ENCODE measurements around the gene CHPF2. TPM values are rescaled to one million over a fixed set of nuclear protein-coding genes. Genes with fewer than 3 reads are reported as not detected.
A peak's percentile ranks its signal among the peaks of the same experiment; 100 is the strongest.

The CHPF2 gene
- total RNA-seq, 1 experiment from 2014 or later = 44.0 TPM

DNA sequence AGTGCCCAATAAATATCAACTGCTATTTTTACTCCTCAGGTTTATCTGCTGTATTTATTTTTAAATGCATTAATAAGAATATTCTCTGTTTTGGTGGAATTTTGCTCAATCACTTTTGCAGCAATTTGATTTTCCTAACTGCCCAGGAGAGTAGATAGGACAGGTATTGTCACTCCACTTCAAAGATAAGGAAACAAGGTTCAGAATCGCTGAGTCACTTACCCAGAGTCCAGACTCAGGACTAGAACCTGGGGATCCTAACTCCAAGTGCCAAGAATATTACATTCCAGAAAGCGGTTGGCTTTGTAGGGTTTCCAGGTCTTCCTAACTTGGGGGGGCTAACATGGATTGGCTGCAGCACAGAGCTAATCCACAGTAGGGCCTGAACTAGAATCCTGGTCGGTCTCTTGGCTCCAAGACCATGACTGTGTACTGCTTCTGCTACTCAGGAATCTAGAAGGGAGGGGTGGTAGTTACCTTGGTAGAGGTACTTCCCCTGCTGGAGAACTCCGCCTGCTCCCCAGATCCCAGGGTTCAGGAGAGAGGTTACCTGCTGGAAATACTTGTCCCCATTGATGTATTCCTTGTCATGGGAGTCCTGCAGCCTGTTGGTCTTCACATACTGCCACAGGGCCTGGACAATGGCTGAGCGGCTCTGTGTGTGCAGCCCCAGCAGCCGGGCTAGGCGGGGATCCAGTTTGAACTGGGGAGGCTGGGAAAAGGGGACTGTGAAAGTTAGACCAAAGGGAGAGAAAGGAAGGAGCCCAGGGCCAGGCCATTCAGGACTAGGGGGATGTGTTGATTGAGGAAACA lies 8.9 kb downstream of the CHPF2 start:
- DNase-seq (ENCODE audit: low read depth, low spot score) = no peak
- in situ Hi-C loops (cut with HindIII; ENCODE audit: low pct_unique_long_range_greater_than_20kb, low sequenced_read_pairs) = no loop called here

GRCh38 chr7:151241755-151242096 lies 9.4 kb downstream of the CHPF2 start:
- no peak for DNase-seq (ENCODE audit: low read depth, low spot score)
- in situ Hi-C loops (cut with HindIII; ENCODE audit: low pct_unique_long_range_greater_than_20kb, low sequenced_read_pairs) = no loop called here

- in situ Hi-C loops (cut with HindIII; ENCODE audit: low pct_unique_long_range_greater_than_20kb, low sequenced_read_pairs) = no loop called here
- no peak for DNase-seq (ENCODE audit: low read depth, low spot score)
These were observed 10.1 kb downstream of the CHPF2 start for GRCh38 chr7:151242159-151243044.

DNA sequence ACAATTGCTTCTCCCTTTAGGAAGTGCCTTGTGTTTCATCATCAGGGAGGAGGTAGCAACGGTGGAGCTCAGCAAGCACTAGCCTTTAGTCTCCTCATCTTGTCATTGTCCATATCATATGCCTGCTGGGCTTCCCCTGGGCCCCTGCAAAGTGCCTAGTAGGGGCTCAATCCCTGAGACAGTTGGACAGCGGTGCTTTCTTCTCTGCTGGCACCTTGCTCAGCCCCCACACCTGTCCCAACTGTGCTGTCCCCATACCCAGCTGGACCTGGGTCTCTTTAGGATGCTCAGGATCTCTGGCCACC lies 10.7 kb downstream of the CHPF2 start:
- DNase-seq (ENCODE audit: low read depth, low spot score) = no peak
- in situ Hi-C loops (cut with HindIII; ENCODE audit: low pct_unique_long_range_greater_than_20kb, low sequenced_read_pairs) = no loop called here

GRCh38 chr7:151243408-151244195 lies 11.3 kb downstream of the CHPF2 start:
- DNase-seq (ENCODE audit: low read depth, low spot score) = no peak
- in situ Hi-C loops (cut with HindIII; ENCODE audit: low pct_unique_long_range_greater_than_20kb, low sequenced_read_pairs) = no loop called here

DNA sequence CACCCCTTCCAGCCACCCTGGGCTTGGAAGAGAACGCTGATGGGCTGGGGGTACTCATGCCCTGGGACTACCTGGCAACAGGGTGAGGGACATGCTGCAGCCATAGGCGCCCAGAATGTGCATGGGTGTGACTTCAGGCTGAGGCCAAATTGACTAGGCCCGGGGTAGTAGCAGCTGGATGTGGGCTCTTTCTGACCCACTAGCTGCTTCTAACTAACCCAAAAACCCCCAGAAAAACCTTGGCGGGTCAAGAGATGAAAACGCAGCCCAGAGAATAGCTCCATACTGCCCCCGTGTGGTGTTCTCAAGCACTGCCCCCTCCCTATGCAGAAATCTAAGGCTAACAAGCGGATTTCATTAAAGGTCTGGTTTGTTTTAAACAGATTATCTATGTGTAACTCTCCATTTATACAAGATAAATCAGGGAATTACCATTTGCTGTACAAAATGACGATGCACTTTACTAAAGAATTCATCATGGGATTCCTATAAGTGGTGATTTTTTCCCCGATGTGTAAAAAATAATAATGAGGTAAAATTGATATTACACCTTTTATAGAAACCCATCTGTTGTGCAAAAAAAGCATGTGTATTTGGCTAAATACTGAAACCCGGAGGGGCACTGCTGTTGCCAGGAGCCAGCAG lies 12.0 kb downstream of the CHPF2 start:
- DNase-seq (ENCODE audit: low read depth, low spot score) = peak; percentile 72
- in situ Hi-C loops (cut with HindIII; ENCODE audit: low pct_unique_long_range_greater_than_20kb, low sequenced_read_pairs) = no loop called here

DNA sequence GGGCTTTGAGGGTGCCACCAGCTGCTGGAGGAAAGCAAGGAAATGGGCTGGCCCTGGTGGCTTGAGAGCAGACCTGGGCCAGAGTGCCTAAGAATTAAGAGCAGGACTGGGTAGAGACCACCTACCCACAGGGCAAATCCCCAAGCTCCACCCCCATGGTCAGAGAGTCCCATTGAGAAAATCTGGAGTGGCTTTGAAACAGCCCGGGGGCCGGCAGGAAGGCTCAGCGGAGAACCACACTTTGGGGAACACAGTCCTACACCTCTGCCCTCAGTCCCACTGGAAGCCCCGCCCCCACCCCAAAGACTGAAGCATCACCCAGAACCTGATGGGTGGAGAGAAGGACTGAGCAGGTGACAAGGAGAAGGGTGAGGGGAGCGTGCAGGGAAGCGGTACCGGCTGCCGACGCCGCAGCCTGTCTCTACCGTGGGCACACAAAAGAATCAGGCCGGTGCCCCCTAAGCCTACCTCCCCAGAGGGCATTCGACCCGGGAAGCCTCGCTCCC lies 12.6 kb downstream of the CHPF2 start:
- in situ Hi-C loops (cut with HindIII; ENCODE audit: low pct_unique_long_range_greater_than_20kb, low sequenced_read_pairs) = no loop called here
- no peak for DNase-seq (ENCODE audit: low read depth, low spot score)

GRCh38 chr7:151245360-151246101 lies 13.2 kb downstream of the CHPF2 start:
- DNase-seq (ENCODE audit: low read depth, low spot score) = no peak
- in situ Hi-C loops (cut with HindIII; ENCODE audit: low pct_unique_long_range_greater_than_20kb, low sequenced_read_pairs) = no loop called here

DNA sequence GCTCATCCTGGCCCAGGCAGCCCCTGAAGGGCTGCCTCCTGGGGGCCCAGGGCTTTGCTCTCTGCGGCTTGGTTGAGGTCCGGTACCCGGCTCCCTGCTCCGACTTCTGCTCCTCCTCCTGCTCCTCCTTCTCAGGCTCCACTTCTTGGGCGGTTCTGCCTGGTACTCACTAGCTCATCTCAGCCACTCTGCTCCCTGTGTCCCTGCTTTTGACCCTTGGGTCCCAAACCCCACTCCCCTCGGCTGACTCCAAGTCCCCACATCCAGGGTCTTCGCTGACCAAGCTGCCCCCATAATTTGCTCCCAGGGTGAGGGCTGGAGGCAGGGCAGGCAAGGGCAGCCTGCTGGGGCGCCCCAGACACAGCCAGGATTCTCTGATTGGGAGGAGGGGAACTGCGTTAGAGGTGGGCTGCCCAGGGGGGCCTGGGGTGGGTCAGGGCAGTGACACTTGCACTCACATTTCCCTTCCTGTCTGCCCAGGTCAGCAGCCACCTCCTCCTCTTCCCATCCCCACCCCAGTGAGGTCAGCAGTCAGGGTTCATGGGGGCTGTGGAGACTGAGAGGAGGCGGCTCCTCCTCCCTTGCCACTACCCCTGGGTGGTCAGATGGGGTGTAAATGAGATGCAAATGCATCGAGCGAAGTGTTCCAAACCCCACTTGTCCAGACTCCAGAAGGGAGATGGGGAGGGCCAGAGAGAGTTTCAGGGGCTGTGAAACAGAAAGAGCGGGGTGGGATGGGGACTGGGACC lies 14.0 kb downstream of the CHPF2 start:
- in situ Hi-C loops (cut with HindIII; ENCODE audit: low pct_unique_long_range_greater_than_20kb, low sequenced_read_pairs) = no loop called here
- DNase-seq (ENCODE audit: low read depth, low spot score) = no peak

GRCh38 chr7:151246851-151247580 lies 14.7 kb downstream of the CHPF2 start:
- no peak for DNase-seq (ENCODE audit: low read depth, low spot score)
- in situ Hi-C loops (cut with HindIII; ENCODE audit: low pct_unique_long_range_greater_than_20kb, low sequenced_read_pairs) = no loop called here

GRCh38 chr7:151247611-151248345 lies 15.5 kb downstream of the CHPF2 start:
- DNase-seq (ENCODE audit: low read depth, low spot score) = no peak
- in situ Hi-C loops (cut with HindIII; ENCODE audit: low pct_unique_long_range_greater_than_20kb, low sequenced_read_pairs) = no loop called here

GRCh38 chr7:151248346-151249033 lies 16.2 kb downstream of the CHPF2 start, which contains the start of gene SMARCD3:
SMARCD3 (minus strand) TSS chr7:151248694; CDS start chr7:151248562, 132 bp downstream.
- DNase-seq (ENCODE audit: low read depth, low spot score) = peak; percentile 54

DNA sequence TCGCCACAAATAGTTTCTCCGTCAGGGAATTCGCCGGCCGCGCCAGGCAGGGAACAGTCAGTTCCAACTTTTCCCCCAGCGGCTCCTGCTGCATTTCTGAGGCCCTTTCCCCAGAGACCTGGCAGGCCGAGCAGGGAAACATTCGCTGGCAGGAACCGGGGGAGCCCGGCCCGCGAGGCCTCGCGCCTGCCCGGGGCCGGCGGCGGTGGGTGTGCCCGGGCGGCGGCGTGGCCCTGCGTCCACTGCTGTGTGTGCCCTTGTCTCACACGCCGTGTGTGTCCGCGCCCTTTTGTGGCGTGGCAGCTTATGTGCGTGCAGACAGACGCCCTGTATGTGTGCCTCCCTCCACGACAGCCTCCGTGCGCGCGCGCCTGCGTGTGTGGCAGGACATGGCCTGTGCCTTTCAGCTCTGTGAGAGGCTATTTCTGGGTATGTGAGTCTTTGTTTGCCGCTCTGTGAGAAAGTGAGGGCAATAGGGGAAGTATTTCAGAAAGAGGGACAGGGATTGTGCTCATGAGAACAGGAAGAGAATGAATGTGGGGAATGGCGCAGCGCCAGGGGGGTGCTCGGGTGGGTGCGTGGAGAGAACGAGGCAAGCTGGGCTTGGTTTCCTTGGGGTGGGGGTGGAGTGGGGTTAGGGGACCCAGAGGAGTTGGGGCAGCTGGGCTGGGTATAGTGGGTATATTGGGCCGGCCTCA lies 16.9 kb downstream of the CHPF2 start:
- in situ Hi-C loops (cut with HindIII; ENCODE audit: low pct_unique_long_range_greater_than_20kb, low sequenced_read_pairs) = no loop called here
- DNase-seq (ENCODE audit: low read depth, low spot score) = peak; percentile 56

More at GRCh38 chr7:151248346-151249033, 16.2 kb downstream of the CHPF2 start, which contains the start of gene SMARCD3:
- in situ Hi-C loops (cut with HindIII; ENCODE audit: low pct_unique_long_range_greater_than_20kb, low sequenced_read_pairs) = no loop called here

- in situ Hi-C loops (cut with HindIII; ENCODE audit: low pct_unique_long_range_greater_than_20kb, low sequenced_read_pairs) = loop anchor here (10.0 kb wide), 1 partner anchor 55 kb away; no protein-coding TSS in a partner anchor
- peak; percentile 81 for DNase-seq (ENCODE audit: low read depth, low spot score)
These were observed 17.4 kb downstream of the CHPF2 start for GRCh38 chr7:151249732-151250072.
